H9 (cell line): ENCODE results near the gene ZNF79. TPM values are rescaled to one million over a fixed set of nuclear protein-coding genes. Genes with fewer than 3 reads are reported as not detected.

Experiments used
- DNase-seq: peaks from one replicate; pipeline ENCODE4 v3.0.0-alpha.2; 2017
- H2AFZ ChIP-seq: one replicate; pipeline ENCODE4 v1.6.1; 2013; ENCODE audit warnings: mild to moderate bottlenecking, low read length, control low read depth, moderate library complexity
- H2AK5ac ChIP-seq: 2 replicates; pipeline ENCODE4 v1.6.1; 2013; ENCODE audit warnings: low read length, control low read depth, mixed read lengths; ENCODE audit not compliant: insufficient read length
- H2BK120ac ChIP-seq: one replicate; pipeline ENCODE4 v1.6.1; 2013; ENCODE audit warnings: low read depth, mild to moderate bottlenecking, low read length, control low read depth, inconsistent platforms; ENCODE audit not compliant: poor library complexity, severe bottlenecking
- H2BK12ac ChIP-seq: 2 replicates; pipeline ENCODE4 v1.6.1; 2013; ENCODE audit warnings: low read length, control low read depth, mixed read lengths, low read depth; ENCODE audit not compliant: insufficient read length
- H2BK15ac ChIP-seq: 2 replicates; pipeline ENCODE4 v1.6.1; 2013; ENCODE audit warnings: low read depth, low read length, control low read depth
- H2BK20ac ChIP-seq: one replicate; pipeline ENCODE4 v1.6.1; 2013; ENCODE audit warnings: low read depth, mild to moderate bottlenecking, low read length, control low read depth, inconsistent platforms; ENCODE audit not compliant: poor library complexity, severe bottlenecking
- H2BK5ac ChIP-seq: 2 replicates; pipeline ENCODE4 v1.6.1; 2013; ENCODE audit warnings: low read length, control low read depth, mixed read lengths; ENCODE audit not compliant: insufficient read length
- H3K14ac ChIP-seq: 2 replicates; pipeline ENCODE4 v1.6.1; 2013; ENCODE audit warnings: low read length, control low read depth; ENCODE audit not compliant: insufficient read depth
- H3K18ac ChIP-seq: 2 replicates; pipeline ENCODE4 v1.6.1; 2013; ENCODE audit warnings: low read depth, mild to moderate bottlenecking, mixed read lengths, low read length, control low read depth; ENCODE audit not compliant: insufficient read length
- H3K23ac ChIP-seq: 2 replicates; pipeline ENCODE4 v1.6.1; 2013; ENCODE audit warnings: low read length, control low read depth, mixed read lengths, low read depth; ENCODE audit not compliant: insufficient read length
- H3K23me2 ChIP-seq: 2 replicates; pipeline ENCODE4 v1.6.1; 2013; ENCODE audit warnings: low read depth, mild to moderate bottlenecking, mixed read lengths, low read length, control low read depth; ENCODE audit not compliant: insufficient read length, poor library complexity, severe bottlenecking
- H3K27ac ChIP-seq: 2 replicates; pipeline ENCODE4 v1.5.1; 2013; ENCODE audit warnings: low read length, control low read depth, mixed read lengths, low read depth; ENCODE audit not compliant: insufficient read length
- H3K27me3 ChIP-seq: 2 replicates; pipeline ENCODE4 v1.6.1; 2013; ENCODE audit warnings: low read length, control low read depth, inconsistent platforms; ENCODE audit not compliant: insufficient read depth
- H3K4ac ChIP-seq: 2 replicates; pipeline ENCODE4 v1.6.1; 2013; ENCODE audit warnings: low read depth, mild to moderate bottlenecking, control low read depth, inconsistent platforms, low read length, moderate library complexity
- H3K4me1 ChIP-seq: 2 replicates; pipeline ENCODE4 v1.6.1; 2013; ENCODE audit warnings: low read length, control low read depth, inconsistent platforms; ENCODE audit not compliant: insufficient read depth
- H3K4me2 ChIP-seq: 2 replicates; pipeline ENCODE4 v1.6.1; 2013; ENCODE audit warnings: low read length, control low read depth, mixed read lengths; ENCODE audit not compliant: insufficient read length, insufficient read depth
- H3K56ac ChIP-seq: 2 replicates; pipeline ENCODE4 v1.6.1; 2013; ENCODE audit warnings: low read depth, mild to moderate bottlenecking, mixed read lengths, low read length, control low read depth; ENCODE audit not compliant: insufficient read length
- H3K79me1 ChIP-seq: 2 replicates; pipeline ENCODE4 v1.6.1; 2013; ENCODE audit warnings: low read depth, mild to moderate bottlenecking, moderate library complexity, low read length, control low read depth, inconsistent platforms; ENCODE audit not compliant: insufficient read depth, poor library complexity, severe bottlenecking
- H3K79me2 ChIP-seq: 2 replicates; pipeline ENCODE4 v1.6.1; 2013; ENCODE audit warnings: low read length, control low read depth, inconsistent platforms; ENCODE audit not compliant: insufficient read depth
- H3K9ac ChIP-seq: 2 replicates; pipeline ENCODE4 v1.6.1; 2013; ENCODE audit warnings: low read length, control low read depth, mixed read lengths; ENCODE audit not compliant: insufficient read length; ENCODE audit errors: extremely low read depth
- H3K9me3 ChIP-seq: one replicate; pipeline ENCODE4 v1.6.1; 2013; ENCODE audit warnings: low read depth, low read length, inconsistent platforms; ENCODE audit not compliant: control insufficient read depth
- H3T11ph ChIP-seq: one replicate; pipeline ENCODE4 v1.6.1; 2013; ENCODE audit warnings: mild to moderate bottlenecking, low read length, control low read depth, inconsistent platforms
- H4K20me1 ChIP-seq: one replicate; pipeline ENCODE4 v1.6.1; 2013; ENCODE audit not compliant: control insufficient read depth, insufficient read length, insufficient read depth
- H4K5ac ChIP-seq: 2 replicates; pipeline ENCODE4 v1.6.1; 2013; ENCODE audit warnings: low read depth, mild to moderate bottlenecking, mixed read lengths, low read length, control low read depth; ENCODE audit not compliant: insufficient read length
- H4K8ac ChIP-seq: replicated peaks from 2 replicates; pipeline ENCODE4 v1.6.1; 2013; ENCODE audit warnings: low read length, control low read depth, mixed read lengths, low read depth; ENCODE audit not compliant: insufficient read length
- H4K91ac ChIP-seq: 2 replicates; pipeline ENCODE4 v1.6.1; 2013; ENCODE audit warnings: low read depth, mild to moderate bottlenecking, moderate library complexity, mixed read lengths, low read length, control low read depth; ENCODE audit not compliant: insufficient read length
- H3K27ac Mint-ChIP-seq, 3 experiments: 2 replicates in 2 of 3; 3 replicates in 1 of 3; pipeline ENCODE4 v1.8.0; 2020 to 2021; ENCODE audit warnings: mixed read lengths in 3 of 3, mild to moderate bottlenecking in 1 of 3, moderate library complexity in 1 of 3
- H3K27me3 Mint-ChIP-seq: 2 replicates; pipeline ENCODE4 v1.8.0; 2021; ENCODE audit warnings: low read depth, mild to moderate bottlenecking, moderate library complexity, mixed read lengths
- H3K36me3 Mint-ChIP-seq, 3 experiments: 2 replicates in 2 of 3; 3 replicates in 1 of 3; pipeline ENCODE4 v1.8.0; 2020 to 2021; ENCODE audit warnings: low read depth in 3 of 3, mixed read lengths in 3 of 3; ENCODE audit not compliant: insufficient read depth in 1 of 3
- H3K4me1 Mint-ChIP-seq, 2 experiments: 2 replicates each; pipeline ENCODE4 v1.8.0; 2020; ENCODE audit warnings: mixed read lengths in 2 of 2
- H3K4me3 Mint-ChIP-seq, 2 experiments: 2 replicates in 1 of 2; 3 replicates in 1 of 2; pipeline ENCODE4 v1.8.0; 2020 to 2021; ENCODE audit warnings: mild to moderate bottlenecking in 2 of 2, mixed read lengths in 2 of 2, moderate library complexity in 1 of 2
- H3K9me3 Mint-ChIP-seq, 2 experiments: 2 replicates in 1 of 2; 3 replicates in 1 of 2; pipeline ENCODE4 v1.8.0; 2020; ENCODE audit warnings: mild to moderate bottlenecking in 2 of 2, mixed read lengths in 2 of 2, moderate library complexity in 1 of 2
- CTCF ChIP-seq: fragments of 200-600 bp; sonication (generic); conservative IDR thresholded peaks from 3 replicates; pipeline ENCODE4 v1.8.0; 2021; ENCODE audit warnings: antibody characterized with exemption, mild to moderate bottlenecking
- WGBS: extraction: QIAGEN DNeasy Blood & Tissue Kit; methylation state at CpG from one replicate; pipeline ENCODE4 v1.1.7; 2013; ENCODE audit warnings: missing lambda C conversion rate, low lambda C conversion rate, mixed read lengths; ENCODE audit not compliant: insufficient read length; ENCODE audit errors: extremely low coverage; 5-methylcytosine and 5-hydroxymethylcytosine counted together
- total RNA-seq: library from RNA; stranded (reverse); gene quantifications from 2 replicates; pipeline ENCODE4 v1.2.1, GENCODE V29; 2021

ZNF79 gene
- total RNA-seq, 1 experiment from 2014 or later = 11.5 TPM

- H3K4me3 Mint-ChIP-seq = no peak overlapping the region
- Histone ChIP-seq H3K14ac (no peak overlapping the region), H2BK15ac (no peak overlapping the region), H4K91ac (no peak overlapping the region), H3K9ac (no peak overlapping the region), H3K23me2 (no peaks in the 10 kb centered on the region), H3K79me1 (no peaks in the 10 kb centered on the region), H3K4me2 (no peak overlapping the region), H2BK20ac (no peak overlapping the region), H3K18ac (no peak overlapping the region), H2AFZ (no peak overlapping the region), H3K9me3 (no peaks in the 10 kb centered on the region), H3K79me2 (no peaks in the 10 kb centered on the region), H3K4ac (no peak overlapping the region), H2BK5ac (no peak overlapping the region), H3K4me1 (no peaks in the 10 kb centered on the region), H3K27me3 (no peaks in the 10 kb centered on the region), H3K56ac (no peak overlapping the region), H2BK12ac (no peak overlapping the region), H3K23ac (no peak overlapping the region), H4K5ac (no peak overlapping the region), H2BK120ac (no peak overlapping the region), H4K8ac (no peak overlapping the region), H3T11ph (no peak overlapping the region), H2AK5ac (no peak overlapping the region), H3K27ac (no peak overlapping the region), H4K20me1 (no peaks in the 10 kb centered on the region)
- no CpG with 5 or more reads among the region's 4 CpGs for WGBS
- H3K9me3 Mint-ChIP-seq = no peaks in the 10 kb centered on the region
- peak overlapping the region in 1 of 3 experiments; percentile 6; a peak in 1 of 7 replicates for H3K27ac Mint-ChIP-seq
- no peak for TF ChIP-seq CTCF
- peaks cover 7 to 9% of the 10 kb centered on the region in 2 experiments; a peak in 3 of 4 replicates for H3K4me1 Mint-ChIP-seq
- no peaks in the 10 kb centered on the region for H3K27me3 Mint-ChIP-seq
- no peak for DNase-seq
- peaks cover 2 to 31% (median 25%) of the 10 kb centered on the region in 3 experiments; a peak in 6 of 7 replicates for H3K36me3 Mint-ChIP-seq
These were observed 49.8 kb downstream of the ZNF79 start for GRCh38 chr9:127473932-127474331.
